Sigmoid colon (tissue), 7 donors: ENCODE data around the gene CTBP2. TPM values are rescaled to one million over a fixed set of nuclear protein-coding genes. Genes with fewer than 3 reads are reported as not detected.

Experiments
- DNase-seq: peaks from one replicate; pipeline ENCODE4 v3.0.0-alpha.2; 2019
- H3K27ac ChIP-seq, 4 donors: fragments of 200-600 bp; sonication (generic); one replicate each; pipeline ENCODE4 v1.5.1; 2016 to 2019; ENCODE audit warnings: mild to moderate bottlenecking in 1 of 4
- H3K27me3 ChIP-seq, 3 donors: fragments of 200-600 bp; sonication (generic); one replicate each; pipeline ENCODE4 v1.5.1; 2019; ENCODE audit warnings: mild to moderate bottlenecking in 1 of 3
- H3K36me3 ChIP-seq, 4 donors: fragments of 200-600 bp; sonication (generic); one replicate each; pipeline ENCODE4 v1.5.1; 2016 to 2019
- H3K4me1 ChIP-seq, 4 donors: fragments of 200-600 bp; sonication (generic); one replicate each; pipeline ENCODE4 v1.5.1; 2017 to 2019
- H3K4me3 ChIP-seq, 4 donors: fragments of 200-600 bp; sonication (generic); one replicate each; pipeline ENCODE4 v1.5.1; 2017 to 2019; ENCODE audit warnings: mild to moderate bottlenecking in 2 of 4, moderate library complexity in 1 of 4
- H3K9me3 ChIP-seq, 4 donors: fragments of 200-600 bp in 3 of 4; sonication (generic) in 3 of 4; one replicate each; pipeline versions ENCODE4 v1.5.1 to v1.6.1; 2013 to 2019
- CTCF ChIP-seq, 4 experiments: fragments of 450-650 bp in 3 of 4; fragments of 200-600 bp in 1 of 4; IDR thresholded peaks; one replicate each; pipeline ENCODE4 v1.5.1; 2016 to 2019; ENCODE audit warnings: antibody characterized with exemption in 4 of 4, mild to moderate bottlenecking in 3 of 4, moderate library complexity in 2 of 4
- EP300 ChIP-seq, 4 donors: sonication (generic); formaldehyde crosslinking; IDR thresholded peaks; one replicate each; pipeline ENCODE4 v1.6.1; 2017; ENCODE audit warnings: antibody characterized with exemption in 4 of 4
- POLR2A ChIP-seq, 2 donors: fragments of 450-650 bp; IDR thresholded peaks; one replicate each; pipeline ENCODE4 v1.6.1; 2016; ENCODE audit warnings: antibody characterized with exemption in 2 of 2, mild to moderate bottlenecking in 2 of 2, moderate library complexity in 2 of 2
- POLR2AphosphoS5 ChIP-seq, 4 donors: sonication (generic); formaldehyde crosslinking; IDR thresholded peaks; one replicate each; pipeline ENCODE4 v1.6.1; 2017; ENCODE audit warnings: antibody characterized with exemption in 4 of 4
- WGBS, 2 donors: extraction: QIAGEN DNeasy Blood & Tissue Kit; methylation state at CpG; one replicate each; pipeline ENCODE4 v1.1.7; 2013; 5-methylcytosine and 5-hydroxymethylcytosine counted together
- intact Hi-C: fragments of 100-400 bp; cut with DNase I; formaldehyde crosslinking; loops from one replicate; pipeline ENCODE4 v1.15.1; 2023
- polyA plus RNA-seq, 3 donors: library from polyadenylated mRNA; stranded (reverse); fragments of 200-250 nt; gene quantifications; one replicate each; pipeline ENCODE4 v1.2.3, GENCODE V29; 2013
- total RNA-seq, 4 donors: library from RNA; depleted of rRNA; stranded (reverse); fragments of >200 nt; gene quantifications; one replicate each; pipeline ENCODE4 v1.1.0, GENCODE V29; 2016
- donor health status: healthy with polysubstance abuse.
- donor health status: Bipolar disorder and iron deficiency.
- donor health status: healthy.

Gene CTBP2
- total and polyA plus RNA-seq, 7 donors = 31.2 to 62.4 (median 52.0) TPM

- DNase-seq = peak; percentile 66
- Histone ChIP-seq H3K27ac (peak overlapping the region; percentile 60 to 72 (median 68)), H3K4me3 (no peak overlapping the region), H3K27me3 (no peaks in the 10 kb centered on the region), H3K36me3 (peaks cover 21 to 43% (median 31%) of the 10 kb centered on the region in 4 donors), H3K9me3 (no peaks in the 10 kb centered on the region), H3K4me1 (peaks cover 0 to 53% (median 36%) of the 10 kb centered on the region in 4 donors)
- intact Hi-C loops = no loop called here
- no peak for TF ChIP-seq EP300 (IDR thresholded peaks at IDR 0.05)
- WGBS, 2 donors = 85 to 86% methylated on average over 21 of the region's 21 CpGs
Measured at GRCh38 chr10:125001313-125002046, 158.9 kb downstream of the CTBP2 start.

- peak; percentile 62 for DNase-seq
- intact Hi-C loops = no loop called here
- peaks cover 0 to 49% (median 35%) of the 10 kb centered on the region in 4 donors for H3K4me1 ChIP-seq
- H3K4me3 ChIP-seq = no peak overlapping the region
- no peaks in the 10 kb centered on the region for H3K9me3 ChIP-seq
- WGBS, 2 donors = 70 to 79% methylated on average over 35 of the region's 35 CpGs
- TF ChIP-seq CTCF (IDR thresholded peaks at IDR 0.05) (no peak), POLR2AphosphoS5 (IDR thresholded peaks at IDR 0.05) (no peak), EP300 (IDR thresholded peaks at IDR 0.05) (no peak), POLR2A (IDR thresholded peaks at IDR 0.05) (no peak)
- peak overlapping the region; percentile 60 to 72 (median 68) for H3K27ac ChIP-seq
- peaks cover 22 to 50% (median 35%) of the 10 kb centered on the region in 4 donors for H3K36me3 ChIP-seq
- no peaks in the 10 kb centered on the region for H3K27me3 ChIP-seq
Measured at GRCh38 chr10:125000366-125001312, 159.7 kb downstream of the CTBP2 start.

GRCh38 chr10:124999433-125000365 lies 160.7 kb downstream of the CTBP2 start:
- TF ChIP-seq CTCF (IDR thresholded peaks at IDR 0.05) (no peak), EP300 (IDR thresholded peaks at IDR 0.05) (peak in 1 of 4 donors; percentile 25), POLR2AphosphoS5 (IDR thresholded peaks at IDR 0.05) (peak in 3 of 4 donors; percentile 28 to 32 (median 30)), POLR2A (IDR thresholded peaks at IDR 0.05) (no peak)
- no peak overlapping the region for H3K4me3 ChIP-seq
- intact Hi-C loops = no loop called here
- H3K9me3 ChIP-seq = no peaks in the 10 kb centered on the region
- WGBS, 2 donors = 78 to 84% methylated on average over 29 of the region's 29 CpGs
- H3K4me1 ChIP-seq = peaks cover 0 to 45% (median 35%) of the 10 kb centered on the region in 4 donors
- H3K27me3 ChIP-seq = no peaks in the 10 kb centered on the region
- H3K36me3 ChIP-seq = peaks cover 22 to 50% (median 44%) of the 10 kb centered on the region in 4 donors
- H3K27ac ChIP-seq = peak overlapping the region; percentile 60 to 72 (median 68)
- DNase-seq = no peak

- 83 to 88% methylated on average over 16 of the region's 16 CpGs for WGBS, 2 donors
- intact Hi-C loops = no loop called here
- no peak overlapping the region for H3K4me3 ChIP-seq
- DNase-seq = no peak
- H3K27ac ChIP-seq = peak overlapping the region; percentile 39 to 72 (median 68)
- peaks cover 0 to 45% (median 35%) of the 10 kb centered on the region in 4 donors for H3K4me1 ChIP-seq
- no peaks in the 10 kb centered on the region for H3K9me3 ChIP-seq
- H3K36me3 ChIP-seq = peaks cover 29 to 58% (median 51%) of the 10 kb centered on the region in 4 donors
- no peaks in the 10 kb centered on the region for H3K27me3 ChIP-seq
- no peak for TF ChIP-seq POLR2AphosphoS5 (IDR thresholded peaks at IDR 0.05)
- TF ChIP-seq POLR2A (IDR thresholded peaks at IDR 0.05) = no peak
- TF ChIP-seq EP300 (IDR thresholded peaks at IDR 0.05) = no peak
- no peak for TF ChIP-seq CTCF (IDR thresholded peaks at IDR 0.05)
Measured at GRCh38 chr10:124998624-124999291, 161.6 kb downstream of the CTBP2 start.
